ENCODE data around the gene ZNF429. TPM values are rescaled to one million over a fixed set of nuclear protein-coding genes. Genes with fewer than 3 reads are reported as not detected.

The ZNF429 gene
- total RNA-seq, 4 donors from 2014 or later = 7.6 to 29.9 (median 14.0) TPM

DNA sequence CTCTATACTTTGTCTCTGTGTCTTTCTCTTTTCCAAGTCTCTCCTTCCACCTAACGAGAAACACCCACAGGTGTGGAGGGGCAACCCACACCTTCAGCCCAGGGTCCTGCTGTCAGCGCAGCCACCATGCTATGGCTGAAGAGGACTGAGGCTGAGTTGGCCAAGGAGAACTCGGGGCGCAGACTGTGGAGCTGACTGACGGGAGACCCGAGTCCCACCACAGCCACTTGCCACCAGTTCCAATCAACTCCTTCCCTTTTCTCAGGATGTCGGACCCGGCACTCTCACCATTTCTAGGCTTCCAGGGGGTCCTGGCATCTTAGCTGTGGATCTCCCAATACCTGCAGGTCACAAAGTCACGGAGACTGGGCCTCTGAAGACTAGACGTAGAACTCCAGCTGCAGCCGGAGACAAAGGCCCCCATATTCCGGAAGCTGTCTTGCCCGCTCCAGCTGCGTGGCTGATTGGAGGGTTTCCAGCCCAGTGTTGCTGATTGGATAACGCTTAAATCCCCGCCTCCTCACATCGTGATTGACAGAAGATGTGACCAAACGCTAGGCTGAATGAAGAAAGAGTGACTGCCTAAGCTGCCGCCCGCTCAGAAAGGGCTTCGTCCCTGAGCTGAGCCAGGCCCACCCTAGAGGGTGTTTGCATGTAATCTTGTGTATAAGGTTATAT lies 63.6 kb downstream of the ZNF429 start:
- Histone ChIP-seq H3K4me1 (no peaks in the 10 kb centered on the region), H3K4me3 (peak overlapping the region; percentile 24), H3K27me3 (no peaks in the 10 kb centered on the region), H3K27ac (no peak overlapping the region), H3K36me3 (no peaks in the 10 kb centered on the region), H3K9me3 (peaks cover 47% of the 10 kb centered on the region)
- WGBS = 39% methylated on average over 21 of the region's 21 CpGs
- peak; percentile 87 to 95 for DNase-seq (ENCODE audit: low spot score in 2 of 2)
- TF ChIP-seq POLR2AphosphoS5 (IDR thresholded peaks at IDR 0.05) (no peak), CTCF (IDR thresholded peaks at IDR 0.05) (no peak), POLR2A (IDR thresholded peaks at IDR 0.05) (peak in 1 of 2 donors; percentile 58), EP300 (IDR thresholded peaks at IDR 0.05) (no peak)

- H3K4me3 ChIP-seq = no peak overlapping the region
These were observed 64.1 kb downstream of the ZNF429 start for GRCh38 chr19:21569494-21569865.

GRCh38 chr19:21571316-21571715 lies 65.9 kb downstream of the ZNF429 start:
- Histone ChIP-seq H3K4me1 (no peaks in the 10 kb centered on the region), H3K9me3 (peaks cover 47% of the 10 kb centered on the region), H3K36me3 (no peaks in the 10 kb centered on the region), H3K27ac (no peak overlapping the region), H3K27me3 (no peaks in the 10 kb centered on the region), H3K4me3 (no peak overlapping the region)
- no peak for DNase-seq (ENCODE audit: low spot score in 2 of 2)
- TF ChIP-seq POLR2A (IDR thresholded peaks at IDR 0.05) = no peak
- TF ChIP-seq CTCF (IDR thresholded peaks at IDR 0.05) = no peak
- TF ChIP-seq EP300 (IDR thresholded peaks at IDR 0.05) = no peak
- TF ChIP-seq POLR2AphosphoS5 (IDR thresholded peaks at IDR 0.05) = no peak
- 85% methylated on average over 2 of the region's 2 CpGs for WGBS

More at GRCh38 chr19:21569494-21569865, 64.1 kb downstream of the ZNF429 start:
- TF ChIP-seq EP300 (IDR thresholded peaks at IDR 0.05) (no peak), POLR2A (IDR thresholded peaks at IDR 0.05) (no peak), CTCF (IDR thresholded peaks at IDR 0.05) (no peak), POLR2AphosphoS5 (IDR thresholded peaks at IDR 0.05) (no peak)
- no peaks in the 10 kb centered on the region for H3K4me1 ChIP-seq
- H3K27ac ChIP-seq = no peak overlapping the region
- no peak for DNase-seq (ENCODE audit: low spot score in 2 of 2)
- H3K9me3 ChIP-seq = peaks cover 47% of the 10 kb centered on the region
- no peaks in the 10 kb centered on the region for H3K36me3 ChIP-seq
- 53% methylated on average over 16 of the region's 16 CpGs for WGBS
- no peaks in the 10 kb centered on the region for H3K27me3 ChIP-seq

DNA sequence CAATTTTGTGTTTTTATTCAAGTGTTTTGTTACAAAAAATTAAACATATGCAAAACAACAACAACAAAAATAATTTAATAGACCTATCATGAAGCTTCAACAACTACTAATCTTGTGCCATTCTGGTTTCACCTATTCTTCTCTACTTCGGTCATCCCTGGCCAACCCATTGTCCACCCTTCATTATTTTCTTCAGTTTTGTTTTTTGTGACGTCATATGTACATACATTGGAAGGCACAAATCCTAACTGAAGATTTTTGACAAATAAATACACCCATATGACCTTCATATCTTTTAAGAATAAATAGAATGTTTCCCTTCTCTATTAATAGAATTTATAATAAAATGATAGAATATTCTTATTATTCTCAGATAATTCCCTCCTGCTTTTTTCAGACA lies 69.2 kb downstream of the ZNF429 start:
- no peak overlapping the region for H3K4me3 ChIP-seq
- H3K4me1 ChIP-seq = no peaks in the 10 kb centered on the region
- peaks cover 37% of the 10 kb centered on the region for H3K9me3 ChIP-seq
- no peaks in the 10 kb centered on the region for H3K27me3 ChIP-seq
- H3K27ac ChIP-seq = no peak overlapping the region
- H3K36me3 ChIP-seq = no peaks in the 10 kb centered on the region
- no peak for DNase-seq (ENCODE audit: low spot score in 2 of 2)
- 94% methylated on average over 2 of the region's 2 CpGs for WGBS
- TF ChIP-seq EP300 (IDR thresholded peaks at IDR 0.05) = no peak
- TF ChIP-seq POLR2AphosphoS5 (IDR thresholded peaks at IDR 0.05) = no peak
- no peak for TF ChIP-seq POLR2A (IDR thresholded peaks at IDR 0.05)
- TF ChIP-seq CTCF (IDR thresholded peaks at IDR 0.05) = no peak

DNA sequence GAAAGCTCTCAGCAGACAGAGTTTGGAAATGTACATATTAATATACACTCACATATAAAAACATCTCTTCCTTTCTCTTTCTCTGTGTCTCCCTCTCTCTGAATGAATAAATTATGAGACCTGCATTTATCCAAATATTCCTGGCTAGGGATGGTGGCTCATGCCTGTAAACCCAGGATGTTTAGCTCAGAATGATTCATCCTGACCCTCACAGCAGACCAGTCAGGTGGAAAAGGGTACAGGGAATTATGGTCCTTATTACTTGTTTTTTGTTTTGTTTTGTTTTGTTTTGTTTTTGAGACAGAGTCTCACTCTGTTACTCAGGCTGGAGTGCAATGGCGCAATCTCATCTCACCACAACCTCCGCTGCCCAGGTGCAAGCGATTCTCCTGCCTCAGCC lies 71.1 kb downstream of the ZNF429 start:
- Histone ChIP-seq H3K9me3 (peaks cover 36% of the 10 kb centered on the region), H3K36me3 (no peaks in the 10 kb centered on the region), H3K27me3 (no peaks in the 10 kb centered on the region), H3K4me1 (no peaks in the 10 kb centered on the region), H3K4me3 (no peak overlapping the region), H3K27ac (no peak overlapping the region)
- DNase-seq (ENCODE audit: low spot score in 2 of 2) = no peak
- WGBS = 95% methylated on average over 3 of the region's 3 CpGs
- TF ChIP-seq POLR2AphosphoS5 (IDR thresholded peaks at IDR 0.05) = no peak
- no peak for TF ChIP-seq EP300 (IDR thresholded peaks at IDR 0.05)
- no peak for TF ChIP-seq CTCF (IDR thresholded peaks at IDR 0.05)
- no peak for TF ChIP-seq POLR2A (IDR thresholded peaks at IDR 0.05)

Data from suprapubic skin (tissue), 4 donors.